Measurements from ENCODE around the gene NMRAL1. TPM values are rescaled to one million over a fixed set of nuclear protein-coding genes. Genes with fewer than 3 reads are reported as not detected.

The NMRAL1 gene
- total and polyA plus RNA-seq, 10 of the 15 experiments (the other 5 are each of a cell fraction or from before 2014, with no cell fraction given) = 4.8 to 102 (median 62.5) TPM

- TF ChIP-seq NFIC (IDR thresholded peaks at IDR 0.05; ENCODE audit: low read depth, low read length) (no peak), RUNX3 (IDR thresholded peaks at IDR 0.05; ENCODE audit: low read length) (no peak), NR2F1 (conservative IDR thresholded peaks at IDR 0.05) (peak; percentile 91), DPF2 (IDR thresholded peaks at IDR 0.05) (peak; percentile 84; the same call in 1 of the 2 replicates), PAX5 (IDR thresholded peaks at IDR 0.05; ENCODE audit: borderline replicate concordance, low read depth, low read length) (no peak), SMC3 (IDR thresholded peaks at IDR 0.05; ENCODE audit: borderline replicate concordance, low read length) (no peak), TCF12 (IDR thresholded peaks at IDR 0.05; ENCODE audit: low read depth, low read length) (no peak), ZNF217 (IDR thresholded peaks at IDR 0.05) (0 out of 2 replicates have a peak, but pooled peaks have one; percentile 51), POLR2A (IDR thresholded peaks at IDR 0.05; ENCODE audit: low read depth, low read length) (no peak; the same call in 1 of the 2 replicates), HCFC1 (IDR thresholded peaks at IDR 0.05; ENCODE audit: low read length) (no peak), SREBF1 (IDR thresholded peaks at IDR 0.05; ENCODE audit: low read length) (no peak), NFXL1 (IDR thresholded peaks at IDR 0.05; ENCODE audit: borderline replicate concordance) (no peak), BMI1 (IDR thresholded peaks at IDR 0.05; ENCODE audit: borderline replicate concordance) (no peak), SIN3A (IDR thresholded peaks at IDR 0.05; ENCODE audit: low read depth, low read length) (peak; percentile 48; the same call in 1 of the 2 replicates), KLF5 (IDR thresholded peaks at IDR 0.05; ENCODE audit: partially characterized antibody) (peak; percentile 20), ZNF274 (IDR thresholded peaks at IDR 0.05; ENCODE audit: insufficient read depth, insufficient read length) (no peak), ATF2 (IDR thresholded peaks at IDR 0.05; ENCODE audit: low read length) (no peak), ATF7 (IDR thresholded peaks at IDR 0.05; ENCODE audit: low read depth) (no peak; the same call in 1 of the 2 replicates)
- TF ChIP-seq, protein P1, sequence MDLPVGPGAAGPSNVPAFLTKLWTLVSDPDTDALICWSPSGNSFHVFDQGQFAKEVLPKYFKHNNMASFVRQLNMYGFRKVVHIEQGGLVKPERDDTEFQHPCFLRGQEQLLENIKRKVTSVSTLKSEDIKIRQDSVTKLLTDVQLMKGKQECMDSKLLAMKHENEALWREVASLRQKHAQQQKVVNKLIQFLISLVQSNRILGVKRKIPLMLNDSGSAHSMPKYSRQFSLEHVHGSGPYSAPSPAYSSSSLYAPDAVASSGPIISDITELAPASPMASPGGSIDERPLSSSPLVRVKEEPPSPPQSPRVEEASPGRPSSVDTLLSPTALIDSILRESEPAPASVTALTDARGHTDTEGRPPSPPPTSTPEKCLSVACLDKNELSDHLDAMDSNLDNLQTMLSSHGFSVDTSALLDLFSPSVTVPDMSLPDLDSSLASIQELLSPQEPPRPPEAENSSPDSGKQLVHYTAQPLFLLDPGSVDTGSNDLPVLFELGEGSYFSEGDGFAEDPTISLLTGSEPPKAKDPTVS (IDR thresholded peaks at IDR 0.05; ENCODE audit: low read depth, low read length) = no peak
- TF ChIP-seq, protein P2, sequence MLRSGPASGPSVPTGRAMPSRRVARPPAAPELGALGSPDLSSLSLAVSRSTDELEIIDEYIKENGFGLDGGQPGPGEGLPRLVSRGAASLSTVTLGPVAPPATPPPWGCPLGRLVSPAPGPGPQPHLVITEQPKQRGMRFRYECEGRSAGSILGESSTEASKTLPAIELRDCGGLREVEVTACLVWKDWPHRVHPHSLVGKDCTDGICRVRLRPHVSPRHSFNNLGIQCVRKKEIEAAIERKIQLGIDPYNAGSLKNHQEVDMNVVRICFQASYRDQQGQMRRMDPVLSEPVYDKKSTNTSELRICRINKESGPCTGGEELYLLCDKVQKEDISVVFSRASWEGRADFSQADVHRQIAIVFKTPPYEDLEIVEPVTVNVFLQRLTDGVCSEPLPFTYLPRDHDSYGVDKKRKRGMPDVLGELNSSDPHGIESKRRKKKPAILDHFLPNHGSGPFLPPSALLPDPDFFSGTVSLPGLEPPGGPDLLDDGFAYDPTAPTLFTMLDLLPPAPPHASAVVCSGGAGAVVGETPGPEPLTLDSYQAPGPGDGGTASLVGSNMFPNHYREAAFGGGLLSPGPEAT (IDR thresholded peaks at IDR 0.05; ENCODE audit: low read depth) = 0 out of 2 replicates have a peak, but pooled peaks have one; percentile 25
- TF ChIP-seq, protein P3, sequence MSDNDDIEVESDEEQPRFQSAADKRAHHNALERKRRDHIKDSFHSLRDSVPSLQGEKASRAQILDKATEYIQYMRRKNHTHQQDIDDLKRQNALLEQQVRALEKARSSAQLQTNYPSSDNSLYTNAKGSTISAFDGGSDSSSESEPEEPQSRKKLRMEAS (IDR thresholded peaks at IDR 0.05; ENCODE audit: low read depth, low read length) = peak; percentile 17; the same call in 1 of the 2 replicates
These were observed 58.8 kb downstream of the NMRAL1 start (continued) for GRCh38 chr16:4415538-4416199.

Data from GM12878 (cell line).